Uterus (tissue), 4 donors: ENCODE measurements around the gene CCDC171. TPM values are rescaled to one million over a fixed set of nuclear protein-coding genes. Genes with fewer than 3 reads are reported as not detected.

Experiments
- DNase-seq, 2 donors: peaks; one replicate each; pipeline ENCODE4 v3.0.0-alpha.2; 2019 to 2020
- H3K27ac ChIP-seq, 2 donors: fragments of 200-600 bp; sonication (generic); 1 replicate in 1 of 2; 2 replicates in 1 of 2; pipeline ENCODE4 v1.5.1; 2016 to 2018
- H3K27me3 ChIP-seq, 2 donors: fragments of 200-600 bp; sonication (generic); one replicate each; pipeline ENCODE4 v1.5.1; 2018 to 2019; ENCODE audit warnings: control low read depth in 1 of 2
- H3K36me3 ChIP-seq, 2 donors: fragments of 200-600 bp; sonication (generic); one replicate each; pipeline ENCODE4 v1.5.1; 2019; ENCODE audit warnings: control low read depth in 1 of 2
- H3K4me1 ChIP-seq, 2 donors: fragments of 200-600 bp; sonication (generic); one replicate each; pipeline ENCODE4 v1.5.1; 2018 to 2019; ENCODE audit warnings: control low read depth in 1 of 2
- H3K4me3 ChIP-seq, 2 donors: fragments of 200-600 bp; sonication (generic); 1 replicate in 1 of 2; 2 replicates in 1 of 2; pipeline ENCODE4 v1.5.1; 2018 to 2019; ENCODE audit warnings: mild to moderate bottlenecking in 1 of 2
- H3K9me3 ChIP-seq, 2 donors: fragments of 200-600 bp; sonication (generic); one replicate each; pipeline ENCODE4 v1.5.1; 2019; ENCODE audit warnings: control low read depth in 1 of 2
- CTCF ChIP-seq, 4 experiments: fragments of 200-600 bp in 2 of 4; fragments of 450-650 bp in 2 of 4; sonication (generic) in 2 of 4; IDR thresholded peaks; one replicate each; pipeline ENCODE4 v1.5.1; 2016 to 2019; ENCODE audit warnings: antibody characterized with exemption in 4 of 4, mild to moderate bottlenecking in 2 of 4, moderate library complexity in 1 of 4
- POLR2A ChIP-seq, 2 donors: fragments of 450-650 bp; IDR thresholded peaks; one replicate each; pipeline ENCODE4 v1.6.1; 2016; ENCODE audit warnings: antibody characterized with exemption in 2 of 2, mild to moderate bottlenecking in 1 of 2, moderate library complexity in 1 of 2
- intact Hi-C: fragments of 100-400 bp; cut with DNase I; formaldehyde crosslinking; loops from one replicate; pipeline ENCODE4 v1.15.1; 2023; ENCODE audit warnings: low total_unique reads
- total RNA-seq, 4 donors: library from RNA; depleted of rRNA in 3 of 4; stranded (reverse); fragments of >200 nt in 3 of 4; gene quantifications; one replicate each; pipeline versions ENCODE4 v1.1.0 to v1.2.4, GENCODE V29; 2014 to 2023
- donor health status: DM: yes; HTN: yes; CAD: no.

The CCDC171 gene
- total RNA-seq, 4 donors from 2014 or later = 15.6 to 45.6 (median 26.4) TPM

- intact Hi-C loops = no loop called here
- H3K27me3 ChIP-seq = no peaks in the 10 kb centered on the region
- H3K4me3 ChIP-seq = no peak overlapping the region
- H3K27ac ChIP-seq = no peak overlapping the region
- no peaks in the 10 kb centered on the region for H3K4me1 ChIP-seq
- TF ChIP-seq CTCF (IDR thresholded peaks at IDR 0.05) = no peak
- TF ChIP-seq POLR2A (IDR thresholded peaks at IDR 0.05) = no peak
- no peak for DNase-seq
- H3K9me3 ChIP-seq = no peaks in the 10 kb centered on the region
- H3K36me3 ChIP-seq = no peaks in the 10 kb centered on the region
These were observed 183.7 kb downstream of the CCDC171 start for GRCh38 chr9:15736569-15736968.

GRCh38 chr9:15738011-15738410 lies 185.2 kb downstream of the CCDC171 start:
- no peak overlapping the region for H3K27ac ChIP-seq
- no peak overlapping the region for H3K4me3 ChIP-seq
- no peaks in the 10 kb centered on the region for H3K36me3 ChIP-seq
- intact Hi-C loops = no loop called here
- no peak for TF ChIP-seq CTCF (IDR thresholded peaks at IDR 0.05)
- TF ChIP-seq POLR2A (IDR thresholded peaks at IDR 0.05) = no peak
- no peaks in the 10 kb centered on the region for H3K4me1 ChIP-seq
- no peak for DNase-seq
- no peaks in the 10 kb centered on the region for H3K27me3 ChIP-seq
- H3K9me3 ChIP-seq = no peaks in the 10 kb centered on the region

- Histone ChIP-seq H3K27me3 (no peaks in the 10 kb centered on the region), H3K9me3 (no peaks in the 10 kb centered on the region), H3K36me3 (no peaks in the 10 kb centered on the region), H3K4me1 (no peaks in the 10 kb centered on the region), H3K27ac (no peak overlapping the region), H3K4me3 (no peak overlapping the region)
- DNase-seq = no peak
- TF ChIP-seq CTCF (IDR thresholded peaks at IDR 0.05) (no peak), POLR2A (IDR thresholded peaks at IDR 0.05) (no peak)
- intact Hi-C loops = no loop called here
These were observed 188.2 kb downstream of the CCDC171 start for GRCh38 chr9:15741015-15741414.

- DNase-seq = no peak
- no peak overlapping the region for H3K4me3 ChIP-seq
- TF ChIP-seq POLR2A (IDR thresholded peaks at IDR 0.05) (no peak), CTCF (IDR thresholded peaks at IDR 0.05) (no peak)
- intact Hi-C loops = no loop called here
- no peak overlapping the region for H3K27ac ChIP-seq
- H3K27me3 ChIP-seq = no peaks in the 10 kb centered on the region
- no peaks in the 10 kb centered on the region for H3K4me1 ChIP-seq
- H3K36me3 ChIP-seq = no peaks in the 10 kb centered on the region
- no peaks in the 10 kb centered on the region for H3K9me3 ChIP-seq
These were observed 190.7 kb downstream of the CCDC171 start for GRCh38 chr9:15743512-15743911.

GRCh38 chr9:15744196-15744595 lies 191.4 kb downstream of the CCDC171 start:
- TF ChIP-seq CTCF (IDR thresholded peaks at IDR 0.05) (no peak), POLR2A (IDR thresholded peaks at IDR 0.05) (no peak)
- intact Hi-C loops = no loop called here
- no peaks in the 10 kb centered on the region for H3K36me3 ChIP-seq
- no peak for DNase-seq
- no peaks in the 10 kb centered on the region for H3K27me3 ChIP-seq
- H3K4me1 ChIP-seq = no peaks in the 10 kb centered on the region
- H3K4me3 ChIP-seq = no peak overlapping the region
- H3K9me3 ChIP-seq = no peaks in the 10 kb centered on the region
- no peak overlapping the region for H3K27ac ChIP-seq
